Stimulated activated CD4-positive, alpha-beta T cell treated with anti-CD3 and anti-CD28 coated beads, Interleukin-12 subunit alpha, Interleukin-12 subunit beta, amount 100 ng/mL, for 24 hours (primary cell): ENCODE measurements around the gene MDN1.
"Not testable (repeated sequence)": the region's sequence is repeated elsewhere in the genome, so short reads cannot be mapped to it uniquely, and the experiment has no call there.

ENCODE experiments used
- DNase-seq, 2 experiments: peaks; one replicate each; pipeline ENCODE4 v3.0.0-alpha.2; 2020; ENCODE audit warnings: low read depth in 2 of 2

Gene MDN1

DNA sequence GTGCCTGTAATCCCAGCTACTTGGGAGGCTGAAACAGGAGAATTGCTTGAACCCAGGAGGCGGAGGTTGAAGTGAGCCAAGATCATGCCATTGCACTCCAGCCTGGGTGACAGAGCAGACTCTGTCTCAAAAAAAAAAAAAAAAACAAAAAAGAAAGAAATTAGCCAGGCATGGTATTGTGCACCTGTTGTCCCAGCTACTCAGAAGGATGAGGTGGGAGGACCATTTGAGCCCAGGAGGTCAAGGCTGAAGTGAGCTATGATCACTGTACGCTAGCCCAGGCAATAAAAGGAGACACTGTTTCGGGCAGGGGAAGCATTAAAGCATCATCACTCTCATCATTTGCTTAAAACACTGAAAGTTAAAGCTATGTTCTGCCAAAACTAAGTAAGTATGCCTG lies 6.2 kb downstream of the MDN1 start:
- DNase-seq: not testable (repeated sequence)

DNA sequence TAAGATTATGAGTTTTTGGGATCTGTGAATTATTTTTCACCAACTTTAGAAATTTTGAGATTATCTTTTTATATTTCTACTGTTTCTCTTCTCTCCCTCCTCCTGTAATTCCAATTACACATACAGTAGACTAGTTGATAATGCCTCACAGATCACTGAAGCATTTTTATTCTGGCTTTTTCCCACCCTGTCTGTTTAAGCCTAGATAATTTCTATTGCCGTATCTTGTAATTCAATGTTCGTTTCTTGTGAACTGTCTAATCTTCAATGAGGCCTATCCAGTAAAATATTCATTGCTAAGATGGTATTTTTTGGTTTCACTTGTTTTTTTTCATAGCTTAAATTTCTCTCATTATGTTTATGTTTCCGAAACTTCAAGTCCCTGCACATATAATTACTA lies 12.0 kb downstream of the MDN1 start:
- DNase-seq: no peak

DNA sequence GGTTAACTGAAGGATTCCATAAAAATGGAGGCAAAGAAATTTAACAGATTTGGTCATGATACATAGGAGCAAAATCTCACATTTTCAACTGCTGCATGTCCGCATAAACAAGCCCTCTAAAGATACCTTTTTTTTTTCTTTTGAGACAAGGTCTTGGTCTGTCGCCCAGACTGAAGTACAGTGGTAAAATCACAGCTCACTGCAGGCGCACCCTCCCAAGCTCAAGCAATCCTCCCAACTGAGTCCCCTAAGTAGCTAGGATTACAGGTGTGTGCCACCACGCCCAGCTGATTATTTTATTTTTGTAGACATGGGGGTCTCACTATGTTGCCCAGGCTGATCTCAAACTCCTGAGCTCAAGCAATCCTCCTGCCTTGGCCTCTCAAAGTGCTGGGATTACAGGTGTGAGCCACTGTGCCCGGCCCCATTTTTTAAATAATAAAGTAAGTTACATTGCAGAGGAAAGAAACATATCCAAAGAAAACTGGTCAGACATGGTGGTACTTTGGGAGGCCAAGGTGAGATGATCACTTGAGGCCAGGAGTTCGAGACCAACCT lies 13.7 kb downstream of the MDN1 start:
- DNase-seq: no peak

DNA sequence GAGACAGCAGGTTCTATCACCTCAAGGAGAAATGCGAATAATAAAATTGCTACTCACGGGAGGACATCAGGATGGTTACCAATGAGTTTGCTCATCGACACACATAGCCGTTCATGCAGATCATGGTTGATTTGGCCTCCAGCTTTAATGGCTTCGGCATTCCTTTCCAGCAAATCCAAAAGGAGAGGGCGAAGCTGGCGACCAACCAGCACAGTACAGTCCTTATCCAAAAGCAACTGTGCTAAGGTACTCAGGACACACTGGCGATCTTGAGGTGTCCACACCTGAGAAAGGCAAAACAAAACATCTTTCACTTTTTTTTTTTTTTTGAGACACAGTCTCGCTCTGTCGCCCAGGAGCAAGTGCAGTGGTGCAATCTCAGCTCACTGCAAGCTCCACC lies 16.3 kb downstream of the MDN1 start:
- DNase-seq: no peak

DNA sequence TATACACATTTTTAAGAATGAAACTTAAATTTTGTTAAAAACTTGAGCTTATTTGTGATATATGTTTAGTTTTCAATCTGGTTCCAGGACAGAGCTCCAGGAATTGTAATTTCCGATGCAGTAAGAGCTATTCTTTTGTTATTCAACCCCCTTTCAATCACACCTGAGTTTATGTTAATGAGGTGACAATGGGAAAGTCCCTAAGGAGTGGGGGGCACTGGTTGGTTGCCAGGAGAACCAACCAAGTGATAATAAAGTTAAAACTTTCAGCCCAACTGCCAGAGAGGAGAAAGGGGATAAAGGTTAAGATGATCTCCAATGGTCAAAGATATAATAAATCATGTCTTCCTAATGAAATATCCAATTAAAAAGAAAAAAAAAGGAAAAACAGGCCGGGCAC lies 19.8 kb downstream of the MDN1 start:
- DNase-seq: no peak

DNA sequence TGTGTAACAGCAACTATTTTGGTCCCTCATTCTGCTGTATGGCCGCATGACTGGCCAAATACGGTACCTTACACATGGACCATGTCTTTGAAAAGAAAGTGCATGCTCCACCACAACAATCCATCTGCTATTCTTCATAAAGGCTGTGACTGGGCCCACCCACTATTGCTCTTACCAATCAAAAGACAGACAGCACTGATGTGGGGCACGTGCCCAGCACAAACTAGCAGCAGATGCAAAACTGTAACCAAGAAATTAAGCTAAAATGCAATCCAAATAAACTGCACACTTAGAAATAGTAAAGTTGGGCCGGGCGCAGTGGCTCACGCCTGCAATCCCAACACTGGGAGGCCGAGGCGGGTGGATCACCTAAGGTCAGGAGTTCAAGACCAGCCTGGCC lies 20.5 kb downstream of the MDN1 start:
- no peak for DNase-seq

DNA sequence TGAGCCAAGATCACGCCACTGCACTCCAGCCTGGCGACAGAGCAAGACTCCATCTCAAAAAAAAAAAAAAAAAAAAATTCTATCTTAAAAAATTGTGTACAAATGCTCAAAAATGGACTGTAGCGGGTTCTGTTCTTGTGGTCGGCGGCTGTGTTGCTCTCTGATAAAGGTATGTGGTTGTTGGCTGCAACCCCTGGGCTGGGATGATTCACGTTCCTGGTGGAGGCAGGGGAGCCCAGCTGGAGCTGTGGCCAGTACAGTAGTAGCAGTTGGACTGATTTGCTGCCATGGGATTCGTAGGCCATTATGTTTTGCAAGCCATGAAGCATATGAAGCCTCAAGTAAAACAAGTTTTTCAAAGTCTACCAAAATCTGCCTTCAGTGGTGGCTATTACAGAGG lies 22.3 kb downstream of the MDN1 start:
- no peak for DNase-seq

DNA sequence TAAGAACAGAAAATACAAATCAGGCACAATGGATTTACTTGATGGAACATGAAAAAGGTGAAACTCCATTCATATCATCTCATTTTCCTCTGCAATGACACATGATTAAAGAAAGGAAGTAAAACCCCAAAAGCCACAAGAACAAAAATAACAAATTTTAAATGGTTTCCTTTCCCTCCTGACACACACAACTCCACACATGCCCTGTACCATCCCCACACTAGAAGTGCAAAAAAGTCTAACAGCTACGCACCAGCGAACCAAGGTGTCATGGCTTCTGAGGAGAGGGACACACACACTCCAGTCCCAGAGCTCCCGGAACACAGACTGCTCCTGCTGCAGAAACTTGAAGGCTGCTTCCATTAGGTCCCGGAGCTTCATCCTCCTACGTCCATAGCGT lies 25.3 kb downstream of the MDN1 start:
- DNase-seq: no peak

DNA sequence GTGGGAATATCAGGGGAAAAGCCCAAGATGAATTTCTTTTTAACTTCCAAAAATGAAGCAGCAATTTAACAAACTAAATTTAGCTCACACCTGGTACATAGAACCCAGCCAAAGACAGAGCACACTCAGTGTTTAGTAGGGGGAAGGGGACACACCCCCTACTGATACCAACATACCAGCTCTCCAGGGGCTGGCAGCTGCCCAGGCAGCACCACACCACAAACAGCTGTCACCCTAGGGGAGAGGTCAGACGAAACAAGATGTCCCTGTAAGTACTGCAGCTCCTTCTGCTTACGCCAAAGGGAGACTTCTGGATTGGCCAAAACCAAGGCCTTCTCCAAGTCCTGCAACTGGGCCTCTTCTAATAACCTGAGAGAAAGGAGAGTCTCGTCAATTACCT lies 26.0 kb downstream of the MDN1 start:
- no peak for DNase-seq

DNA sequence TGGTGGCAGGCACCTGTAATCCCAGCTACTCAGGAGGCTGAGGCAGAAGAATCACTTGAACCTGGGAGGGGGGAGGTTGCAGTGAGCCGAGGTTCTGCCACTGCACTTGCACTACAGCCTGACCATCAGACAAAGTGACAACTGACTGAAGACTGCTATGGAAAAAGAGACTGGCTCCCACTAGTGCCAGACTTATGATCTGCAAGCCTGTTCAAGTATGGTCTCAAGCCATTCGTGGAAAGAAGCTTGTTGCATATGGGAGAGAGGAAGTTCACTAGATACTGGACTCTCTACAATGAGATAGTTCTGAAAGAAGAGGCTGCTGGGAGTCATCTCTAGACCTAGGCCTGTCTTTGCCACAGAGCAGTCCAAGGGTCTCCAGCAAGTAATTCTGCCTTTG lies 26.7 kb downstream of the MDN1 start:
- DNase-seq: no peak

DNA sequence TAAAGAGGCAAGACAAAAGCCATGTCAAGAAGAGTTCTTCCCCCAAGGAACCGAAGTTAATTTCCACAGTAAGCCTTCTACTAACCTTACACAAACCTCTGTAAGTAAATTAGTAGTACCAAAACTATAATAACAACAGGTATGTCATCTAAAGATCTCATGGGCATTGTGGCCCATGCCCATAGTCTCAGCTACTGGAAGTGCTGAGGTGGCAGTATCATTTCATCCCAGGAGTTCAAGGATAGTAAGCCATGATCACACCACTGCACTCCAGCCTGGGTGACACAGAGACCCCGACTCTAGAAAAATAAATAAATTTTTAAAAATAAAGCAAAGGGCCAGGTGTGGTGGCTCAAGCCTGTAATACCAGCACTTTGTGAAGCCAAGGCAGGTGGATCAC lies 29.2 kb downstream of the MDN1 start:
- no peak for DNase-seq

DNA sequence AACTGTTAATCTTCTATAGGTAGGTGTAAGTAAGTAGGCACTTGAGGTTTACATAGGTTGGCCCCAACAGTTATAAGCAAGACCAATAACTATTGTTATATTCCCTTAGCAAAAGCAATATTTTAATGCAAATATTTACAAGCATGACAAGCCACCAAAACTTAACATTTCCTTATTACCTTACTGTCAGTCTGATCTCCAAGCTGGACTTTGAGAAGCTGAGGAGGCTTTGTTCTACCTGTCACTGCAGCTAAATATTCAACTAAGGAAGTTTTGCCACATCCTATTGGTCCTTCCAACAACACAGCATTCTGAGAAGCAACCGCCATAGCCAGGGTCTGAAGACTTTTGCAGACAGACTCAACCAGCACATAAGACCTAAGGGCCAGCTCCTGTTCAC lies 29.6 kb downstream of the MDN1 start:
- no peak for DNase-seq

DNA sequence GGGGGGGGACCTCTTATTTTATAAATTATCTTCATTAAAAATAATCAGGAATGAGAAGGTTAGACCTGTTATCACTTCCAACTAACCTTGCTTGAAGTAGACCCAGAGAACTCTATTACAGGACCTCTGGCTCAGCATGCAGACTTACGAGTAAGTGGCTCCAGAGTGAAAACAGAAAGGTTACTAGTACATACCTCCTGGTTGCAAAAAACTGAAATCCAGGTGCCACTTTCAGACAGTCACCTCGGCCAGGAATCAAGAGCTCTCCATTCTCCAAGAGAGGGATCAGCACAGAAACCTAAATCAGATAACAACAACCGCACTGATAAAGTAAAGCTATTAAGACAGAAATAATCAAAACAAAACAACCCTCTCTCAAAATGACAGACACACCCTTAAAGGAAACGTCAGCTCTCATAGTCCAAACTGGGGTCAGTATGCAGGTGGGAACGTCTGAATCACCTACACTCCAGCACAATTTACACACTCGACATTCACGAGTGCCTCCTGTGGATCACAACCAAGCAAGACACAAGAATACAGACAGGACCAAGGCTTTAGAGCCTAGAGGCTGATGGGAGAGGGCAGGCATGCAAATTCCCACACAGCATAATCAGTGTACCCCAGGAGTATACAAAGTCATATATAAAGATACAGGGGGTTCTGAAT lies 31.8 kb downstream of the MDN1 start:
- DNase-seq: no peak

DNA sequence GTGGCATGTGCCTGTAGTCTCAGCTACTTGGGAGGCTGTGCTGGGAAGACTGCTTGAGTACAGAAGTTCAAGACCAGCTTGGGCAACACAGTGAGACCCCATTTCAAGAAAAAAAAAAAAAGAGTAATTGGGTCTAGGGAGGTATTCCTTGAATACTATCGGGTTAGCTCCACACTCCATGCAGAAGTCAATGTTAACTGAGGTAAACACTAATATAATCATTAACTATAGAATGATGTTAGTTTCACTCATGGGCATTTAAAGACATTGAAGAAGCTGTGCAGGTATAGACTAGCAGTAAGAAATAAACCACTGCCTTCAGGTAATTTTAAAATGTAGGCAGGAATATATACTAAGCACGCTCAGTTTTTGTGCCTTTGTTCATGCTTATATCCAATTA lies 32.6 kb downstream of the MDN1 start:
- no peak for DNase-seq

DNA sequence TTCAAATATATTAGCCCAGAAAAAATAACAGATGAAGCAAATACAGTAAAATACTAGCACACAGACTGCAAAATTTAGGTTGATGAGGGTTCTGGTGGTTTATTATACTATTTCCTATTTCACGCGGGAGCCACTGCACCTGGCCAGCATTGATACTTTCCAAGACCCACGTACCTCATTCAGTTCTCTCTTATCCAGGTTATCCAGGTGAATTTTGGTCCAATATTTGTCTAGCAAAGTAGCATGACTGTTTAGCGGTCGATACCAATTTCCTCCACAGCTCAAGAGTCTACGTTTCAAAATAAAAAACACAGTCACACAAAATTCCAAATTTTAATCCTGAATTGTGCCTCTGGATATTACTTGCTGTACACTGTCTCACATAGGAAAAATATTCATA lies 34.8 kb downstream of the MDN1 start:
- no peak for DNase-seq

DNA sequence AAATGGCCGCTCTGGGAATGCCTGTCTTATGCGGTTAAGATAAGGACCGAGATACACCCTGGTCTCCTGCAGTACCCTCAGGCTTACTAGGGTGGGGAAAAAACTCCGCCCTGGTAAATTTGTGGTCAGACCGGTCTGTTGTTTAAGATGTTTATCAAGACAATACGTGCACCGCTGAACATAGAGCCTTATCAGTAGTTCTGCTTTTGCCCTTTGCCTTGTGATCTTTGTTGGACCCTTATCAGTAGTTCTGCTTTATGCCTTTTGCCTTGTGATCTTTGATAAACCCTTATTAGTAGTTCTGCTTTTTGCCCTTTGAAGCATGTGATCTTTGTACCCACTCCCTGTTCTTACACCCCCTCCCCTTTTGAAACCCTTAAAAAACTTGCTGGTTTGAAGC lies 36.3 kb downstream of the MDN1 start:
- not testable (repeated sequence) for DNase-seq

DNA sequence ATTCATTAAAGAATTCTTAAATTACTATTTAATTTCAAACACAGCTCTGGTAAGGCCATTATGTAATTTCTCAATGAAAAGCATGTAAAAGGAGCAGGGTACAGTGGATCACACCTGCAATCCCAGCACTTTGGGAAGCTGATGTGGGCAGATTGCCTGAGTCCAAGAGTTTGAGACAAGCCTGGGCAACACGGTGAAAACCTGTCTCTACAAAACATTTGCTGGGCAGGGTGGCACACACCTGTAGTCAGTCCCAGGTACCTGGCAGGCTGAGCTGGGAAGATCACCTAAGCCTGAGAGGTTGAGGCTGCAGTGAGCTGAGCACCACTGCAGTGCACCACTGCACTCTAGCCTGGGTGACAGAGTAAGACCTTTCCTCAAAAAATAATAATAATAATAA lies 37.4 kb downstream of the MDN1 start:
- no peak for DNase-seq

DNA sequence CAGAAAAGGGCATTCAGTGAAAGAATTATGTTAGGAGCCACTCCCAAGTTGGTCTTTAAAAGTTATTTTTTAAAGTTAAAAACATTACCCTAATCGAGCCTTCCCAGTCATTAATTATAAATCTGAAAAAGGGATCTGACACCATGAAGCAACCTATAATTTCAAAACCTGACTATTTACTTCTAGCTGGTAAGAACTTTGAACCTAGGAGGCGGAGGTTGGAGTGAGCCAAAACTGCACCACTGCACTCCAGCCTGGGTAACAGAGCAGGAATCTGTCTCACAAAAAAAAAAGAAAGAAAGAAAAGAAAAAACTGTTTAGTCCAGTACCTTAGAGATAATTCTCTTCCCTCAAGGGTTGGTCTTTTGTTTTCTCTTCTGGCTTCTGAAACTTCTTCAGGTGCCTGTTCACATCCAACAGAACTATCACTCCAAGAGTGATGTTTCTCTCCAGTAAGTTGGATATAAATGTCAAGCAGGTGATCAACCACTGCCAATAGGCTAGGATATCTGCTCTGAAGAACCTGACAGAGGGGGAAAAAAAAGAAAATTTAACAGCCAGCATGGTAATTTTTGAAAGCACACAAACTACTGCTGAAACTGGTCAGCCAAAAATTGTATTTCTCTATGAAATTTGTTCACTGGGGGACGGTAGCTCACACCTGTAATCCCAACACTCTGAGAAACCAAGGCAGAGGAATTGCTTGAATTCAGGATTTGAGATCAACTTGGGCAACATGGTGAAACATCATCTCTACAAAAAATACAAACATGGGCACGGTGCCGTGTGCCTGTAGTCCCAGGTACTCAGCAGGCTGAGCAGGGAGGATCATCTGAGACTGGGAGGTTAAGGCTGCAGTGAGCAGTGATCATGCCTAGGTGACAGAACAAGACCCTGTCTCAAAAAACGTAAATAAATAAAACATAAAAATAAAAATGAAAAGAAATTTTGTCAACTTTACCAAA lies 38.2 kb downstream of the MDN1 start:
- DNase-seq: no peak

DNA sequence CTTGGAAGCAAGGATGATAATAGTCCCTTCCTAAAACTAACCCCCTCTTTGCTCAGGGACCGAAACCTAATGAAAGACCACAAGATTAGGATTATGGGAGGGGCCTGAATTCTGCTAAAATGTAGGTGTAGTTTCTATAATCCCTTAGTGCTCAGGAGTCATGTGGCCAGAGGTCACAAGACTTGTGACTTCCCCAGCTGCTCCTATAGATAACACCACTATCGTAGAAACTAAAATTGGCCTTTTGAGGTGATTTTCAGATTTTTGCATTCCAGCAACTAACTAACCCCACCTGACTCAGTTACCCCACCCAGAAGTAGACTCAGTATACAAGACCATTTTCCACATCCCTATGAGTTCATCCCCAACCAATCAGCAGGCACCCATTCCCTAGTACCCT lies 42.1 kb downstream of the MDN1 start:
- DNase-seq: no peak

DNA sequence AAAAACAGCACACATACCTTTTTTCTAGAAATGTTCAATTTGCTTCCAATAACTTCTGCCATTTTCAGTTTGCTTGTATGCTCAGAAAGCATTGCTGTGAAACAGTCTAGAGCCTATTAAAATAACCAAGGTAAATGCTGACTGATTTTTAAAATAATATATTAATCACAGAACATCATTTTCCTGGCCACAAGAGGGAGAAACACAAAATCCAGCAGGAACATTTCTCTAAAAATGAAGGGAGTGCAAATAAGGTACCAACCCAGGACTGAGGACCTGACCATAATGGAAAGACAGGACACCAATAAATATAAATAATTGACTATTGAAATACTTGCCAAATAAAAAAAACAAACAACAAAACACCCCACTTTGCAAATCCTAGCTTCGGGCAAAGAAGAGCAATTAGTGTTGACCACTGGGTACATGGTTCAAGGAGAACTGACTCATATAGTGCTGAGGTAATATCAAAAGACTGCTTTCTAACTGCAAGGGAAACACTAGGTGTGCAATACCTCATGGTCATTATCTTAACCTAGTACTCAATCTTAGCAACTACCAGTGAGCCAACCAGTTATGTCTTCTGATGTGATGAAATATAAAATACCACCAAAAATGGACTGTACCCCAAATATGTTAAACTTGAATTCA lies 42.9 kb downstream of the MDN1 start:
- DNase-seq: no peak

DNA sequence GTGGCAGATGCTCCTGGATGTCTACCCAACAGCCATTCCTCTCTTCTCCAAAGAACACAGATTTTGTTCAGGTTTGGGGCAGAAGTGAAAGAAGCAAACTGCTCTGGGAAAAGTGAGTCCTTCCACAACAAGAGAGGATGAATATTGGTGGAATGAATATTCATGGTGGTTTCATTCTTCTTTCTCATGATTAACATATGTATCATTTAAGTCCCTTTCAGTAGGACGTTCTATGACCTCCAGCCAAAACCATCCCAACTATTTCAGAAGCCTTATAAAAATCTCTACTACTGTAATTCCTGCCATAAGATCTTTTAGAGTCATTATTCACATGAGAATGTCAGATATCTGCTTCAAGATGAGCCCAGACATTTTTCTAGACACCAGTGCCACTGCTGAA lies 44.4 kb downstream of the MDN1 start:
- no peak for DNase-seq

DNA sequence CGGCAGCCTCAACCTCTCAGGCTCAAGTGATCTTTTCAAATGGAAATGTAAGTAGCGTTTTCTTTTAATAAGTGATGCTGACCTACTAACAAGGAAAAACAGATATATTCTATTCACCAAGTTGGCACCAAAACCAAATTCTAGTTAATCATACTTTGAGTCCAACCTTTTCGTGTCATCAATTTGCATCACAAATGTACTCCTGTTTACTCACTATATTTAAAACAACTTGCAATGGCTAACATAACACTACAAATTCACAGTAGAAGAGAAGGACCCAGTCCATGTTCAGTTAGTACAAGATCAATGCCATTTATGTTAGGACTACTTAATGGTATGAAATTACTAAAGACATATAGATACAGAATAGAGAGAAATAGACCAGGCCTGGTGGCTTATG lies 50.0 kb downstream of the MDN1 start:
- DNase-seq: no peak

DNA sequence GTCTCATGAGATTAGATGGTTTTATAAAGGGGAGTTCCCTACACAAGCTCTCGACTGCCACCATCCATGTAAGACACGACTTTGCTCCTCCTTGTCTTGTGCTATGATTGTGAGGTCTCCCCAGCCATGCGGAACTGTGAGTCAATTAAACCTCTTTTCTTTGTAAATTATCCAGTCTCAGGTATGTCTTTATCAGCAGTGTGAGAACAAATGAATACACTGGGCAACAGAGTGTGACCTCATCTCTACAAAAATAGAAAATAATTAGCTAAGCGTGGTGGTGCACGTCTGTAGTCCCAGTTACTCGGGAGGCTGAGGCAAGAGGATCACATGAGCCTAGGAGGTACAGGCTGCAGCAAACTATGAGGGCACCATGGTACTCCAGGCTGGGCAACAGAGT lies 51.3 kb downstream of the MDN1 start:
- no peak for DNase-seq
